Activated CD4-positive, CD25-positive, alpha-beta regulatory T cell (primary cell): ENCODE measurements around the gene GZF1.

Source experiments
- DNase-seq, 4 experiments: peaks; one replicate each; lab custom pipeline; 2025; lab: John Stamatoyannopoulos, UW

GZF1 gene

DNA sequence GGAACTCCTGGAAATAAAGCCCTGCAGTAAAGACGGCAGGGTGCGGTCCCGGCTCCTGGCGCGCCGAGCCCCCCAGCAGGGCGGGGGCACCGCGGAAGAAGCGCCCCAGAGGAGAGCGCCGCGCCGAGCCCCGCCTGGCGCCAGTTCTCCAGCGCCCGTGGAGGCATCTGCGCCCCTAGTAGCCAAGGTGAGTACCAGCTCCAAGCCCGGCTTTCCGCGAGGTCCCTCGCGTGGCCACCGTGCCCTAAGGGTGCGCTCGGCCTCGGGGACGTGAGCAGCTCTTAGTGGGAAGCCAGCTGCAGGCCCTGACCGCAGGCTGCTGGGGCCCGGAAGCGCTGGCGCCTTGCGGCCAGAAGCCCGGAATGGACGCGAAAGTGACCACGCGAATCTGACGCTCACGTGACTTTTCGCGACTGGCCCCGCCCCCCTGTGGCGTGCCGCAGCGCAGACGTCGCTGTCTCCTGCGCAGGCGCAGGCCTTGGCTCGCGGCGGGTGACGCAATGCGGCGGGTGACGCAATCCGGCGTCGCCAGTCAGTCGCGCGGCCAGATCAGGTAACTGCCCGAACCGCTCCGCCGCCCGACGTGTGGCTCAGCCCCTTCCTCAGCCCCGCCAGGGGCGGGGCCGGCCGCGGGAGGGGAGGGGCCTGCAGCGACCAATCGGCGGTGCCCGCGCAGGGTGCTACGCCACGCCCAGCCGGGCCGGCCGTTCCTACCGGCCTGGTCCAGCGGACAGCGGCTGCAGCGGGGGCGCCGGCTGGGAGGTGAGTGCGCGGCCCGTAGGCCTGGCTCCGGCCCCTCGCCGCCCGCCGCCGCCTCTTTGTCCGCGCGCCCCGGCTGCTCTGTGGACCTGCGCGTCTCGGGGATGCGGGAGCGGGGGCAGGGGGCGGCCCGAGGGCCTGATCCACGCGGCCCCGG, at the start of gene GZF1:
Gene GZF1 (plus strand): TSS at position 707 of the 916 bp plus-strand sequence. CDS start 2,202 bp downstream, outside the sequence.
- peak; percentile 97 to 99 (median 98) for DNase-seq

DNA sequence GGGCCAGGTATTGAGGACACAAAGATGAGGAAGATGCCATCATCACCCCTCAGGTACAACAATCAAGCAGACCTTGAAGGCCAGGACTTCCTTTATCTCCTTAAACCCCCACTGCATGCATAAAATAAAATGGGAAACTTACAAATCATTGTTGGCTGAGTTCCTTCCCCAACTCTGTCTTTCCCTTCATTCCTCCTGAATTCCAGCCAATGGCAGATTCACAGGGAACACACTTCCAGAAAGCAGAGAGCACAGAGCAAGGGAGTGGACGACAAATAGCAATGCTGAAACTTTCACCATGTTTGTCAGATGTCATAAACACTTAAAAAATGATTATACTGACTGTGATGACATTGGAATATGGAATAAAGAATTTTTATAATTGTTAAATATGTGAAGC, 48.7 kb upstream of the GZF1 start:
- no peak for DNase-seq

DNA sequence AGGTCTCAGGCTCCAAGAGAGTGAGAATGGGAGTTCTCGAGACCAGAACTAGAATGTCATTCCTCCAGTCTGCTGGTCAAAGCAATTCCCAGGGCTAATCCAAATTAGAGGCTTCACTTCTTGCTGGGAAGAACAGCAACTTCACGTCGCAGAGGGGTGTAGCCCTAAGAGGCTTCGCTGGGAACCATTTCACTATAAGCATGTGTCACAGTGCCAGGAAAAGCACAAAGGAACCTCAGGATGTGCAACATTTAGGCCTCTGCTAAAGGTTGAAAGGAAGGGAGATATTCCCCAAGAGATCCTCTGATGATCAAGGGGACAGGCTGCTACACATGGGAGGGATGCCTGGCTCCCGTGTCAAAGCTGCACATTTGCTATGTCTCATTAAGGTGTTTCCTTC, 47.3 kb upstream of the GZF1 start:
- no peak for DNase-seq

- DNase-seq = no peak
These were observed 46.9 kb upstream of the GZF1 start for GRCh38 chr20:23315099-23315498.

GRCh38 chr20:23316626-23317025, 45.4 kb upstream of the GZF1 start:
- DNase-seq = no peak

DNA sequence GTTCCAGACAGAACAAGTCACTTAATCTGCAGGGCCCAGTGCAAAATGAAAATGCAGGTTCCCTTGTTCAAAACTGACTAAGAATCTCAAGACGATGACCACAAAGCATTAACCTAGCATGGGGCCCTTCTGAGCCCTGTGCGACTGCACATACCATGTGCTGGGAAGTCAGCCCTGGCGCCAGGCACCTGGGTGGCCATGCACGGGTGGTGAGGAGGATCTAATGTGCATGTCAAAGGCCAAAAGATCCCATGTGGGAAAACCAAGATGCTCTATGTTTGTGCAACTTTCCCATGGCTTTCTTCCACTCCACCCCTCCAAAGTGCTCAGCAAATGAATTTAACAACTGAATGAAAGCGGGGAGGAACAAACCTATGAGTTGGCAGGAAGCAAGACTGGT, 44.9 kb upstream of the GZF1 start:
- no peak for DNase-seq

- DNase-seq = no peak
These were observed 43.6 kb upstream of the GZF1 start for GRCh38 chr20:23318347-23318746.

GRCh38 chr20:23320317-23320716, 41.7 kb upstream of the GZF1 start:
- DNase-seq = no peak

GRCh38 chr20:23325107-23325506, 36.9 kb upstream of the GZF1 start:
- no peak for DNase-seq

- DNase-seq = no peak
These were observed 35.2 kb upstream of the GZF1 start for GRCh38 chr20:23326774-23327173.

DNA sequence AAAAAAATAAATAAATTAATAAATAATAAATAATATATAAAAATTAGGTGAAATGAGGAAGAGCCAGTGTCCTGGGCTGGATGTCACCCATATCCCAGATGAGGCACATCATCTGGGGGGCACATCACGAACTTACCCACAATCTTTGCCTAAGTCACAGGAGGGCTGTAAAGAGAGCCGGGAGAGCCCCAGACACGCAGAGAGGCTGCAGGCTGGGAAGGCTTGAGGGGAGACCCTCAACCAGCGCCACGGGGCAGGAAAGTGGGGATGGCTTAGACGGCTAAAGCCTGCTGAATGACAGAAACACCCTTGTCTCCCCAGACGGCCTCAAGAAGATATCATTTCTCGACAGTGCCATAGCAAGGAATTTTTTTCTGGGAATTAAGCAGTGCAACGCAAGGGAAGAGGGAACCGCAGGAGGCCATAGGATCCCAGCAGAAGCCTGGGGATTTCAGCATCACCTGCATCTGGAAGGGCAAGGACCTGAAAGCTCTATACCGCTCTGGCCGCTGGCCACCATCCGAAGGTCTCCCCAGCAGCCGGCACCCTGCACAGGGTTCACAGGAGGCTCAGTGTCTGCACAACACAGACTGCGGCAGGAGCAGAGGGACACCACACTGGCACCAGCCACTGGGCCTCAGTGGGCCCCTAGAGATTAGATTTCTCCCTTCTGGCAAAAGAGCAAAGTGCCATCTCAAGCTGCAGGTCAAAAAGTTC, 34.2 kb upstream of the GZF1 start:
- DNase-seq = no peak

GRCh38 chr20:23331450-23332350, 30.3 kb upstream of the GZF1 start:
- DNase-seq = no peak

DNA sequence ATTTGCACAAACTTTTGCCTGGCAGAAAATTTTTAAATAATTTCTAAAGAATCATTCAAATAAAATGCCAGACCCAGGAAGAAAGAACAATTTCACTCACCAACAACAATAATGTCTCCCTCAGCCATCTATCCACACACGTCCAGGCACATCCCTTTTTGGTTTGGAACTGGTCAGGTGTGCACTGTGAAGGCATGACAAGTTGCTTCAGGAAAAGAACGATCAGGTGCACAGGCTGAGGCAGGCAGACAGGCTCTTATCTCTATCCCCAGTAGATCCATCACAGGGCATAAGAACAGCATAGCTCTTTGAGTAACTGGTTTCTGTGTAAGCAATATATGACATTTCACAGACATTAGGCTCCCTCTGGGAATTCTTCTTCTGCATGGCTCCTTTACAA, 29.5 kb upstream of the GZF1 start:
- DNase-seq = no peak

DNA sequence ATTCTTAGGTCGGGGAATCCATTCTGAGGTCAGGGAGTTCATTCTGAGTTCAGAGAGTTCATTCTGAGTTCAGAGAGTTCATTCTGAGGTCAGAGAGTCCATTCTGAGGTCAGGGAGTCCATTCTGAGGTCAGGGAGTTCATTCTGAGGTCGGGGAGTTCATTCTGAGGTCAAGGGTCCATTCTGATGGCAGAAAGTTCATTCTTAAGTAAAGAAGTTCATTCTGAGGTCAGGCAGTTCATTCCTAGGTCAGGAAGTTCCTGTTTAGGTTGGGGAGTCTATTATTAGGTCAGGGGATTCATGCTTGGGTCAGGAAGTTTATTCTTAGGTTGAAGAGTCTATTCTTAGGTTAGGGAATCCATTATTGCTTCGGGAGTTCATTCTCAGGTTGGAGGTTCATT, 27.9 kb upstream of the GZF1 start:
- DNase-seq = no peak

DNA sequence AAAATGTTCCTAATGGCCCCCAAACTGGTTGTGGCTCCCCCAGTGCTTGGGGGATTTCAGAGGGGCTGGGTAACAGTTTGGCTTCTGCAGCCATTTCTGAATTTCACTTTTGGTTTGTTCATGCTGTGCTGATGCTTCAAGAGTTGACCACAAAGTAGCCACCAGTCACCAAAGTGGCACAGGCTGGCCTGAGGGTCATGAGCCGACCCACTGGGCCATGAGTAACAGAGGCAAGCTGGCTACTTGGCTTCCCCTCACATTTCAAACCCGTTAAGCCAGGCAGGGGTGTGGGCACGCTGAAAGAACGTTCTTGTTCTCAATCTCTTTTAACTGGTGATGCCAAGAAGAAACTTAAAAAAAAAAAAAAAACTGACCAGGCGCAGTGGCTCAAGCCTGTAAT, 26.5 kb upstream of the GZF1 start:
- no peak for DNase-seq

GRCh38 chr20:23336476-23336875, 25.5 kb upstream of the GZF1 start:
- no peak for DNase-seq

GRCh38 chr20:23337312-23337711, 24.7 kb upstream of the GZF1 start:
- no peak for DNase-seq

GRCh38 chr20:23339986-23340385, 22.0 kb upstream of the GZF1 start:
- DNase-seq = no peak

DNA sequence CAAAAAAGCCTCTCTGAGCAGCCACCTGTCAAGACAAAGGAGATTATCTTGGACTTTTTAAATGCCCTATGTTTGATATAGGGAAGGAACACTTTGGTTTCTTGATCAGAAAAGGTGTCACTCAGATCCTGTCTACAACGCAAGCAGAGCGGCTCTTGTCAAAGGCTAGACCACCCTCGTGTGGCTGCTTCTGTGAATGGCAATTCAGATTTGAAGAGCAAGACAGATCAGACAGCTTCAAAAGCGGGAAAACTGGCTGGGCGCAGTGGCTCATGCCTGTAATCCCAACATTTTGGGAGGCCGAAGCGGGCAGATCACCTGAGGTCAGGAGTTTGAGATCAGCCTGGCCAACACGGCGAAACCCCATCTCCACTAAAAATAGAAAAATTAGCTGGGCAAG, 21.5 kb upstream of the GZF1 start:
- no peak for DNase-seq

GRCh38 chr20:23341073-23341472, 20.9 kb upstream of the GZF1 start:
- DNase-seq = no peak

GRCh38 chr20:23343590-23343989, 18.4 kb upstream of the GZF1 start:
- no peak for DNase-seq

DNA sequence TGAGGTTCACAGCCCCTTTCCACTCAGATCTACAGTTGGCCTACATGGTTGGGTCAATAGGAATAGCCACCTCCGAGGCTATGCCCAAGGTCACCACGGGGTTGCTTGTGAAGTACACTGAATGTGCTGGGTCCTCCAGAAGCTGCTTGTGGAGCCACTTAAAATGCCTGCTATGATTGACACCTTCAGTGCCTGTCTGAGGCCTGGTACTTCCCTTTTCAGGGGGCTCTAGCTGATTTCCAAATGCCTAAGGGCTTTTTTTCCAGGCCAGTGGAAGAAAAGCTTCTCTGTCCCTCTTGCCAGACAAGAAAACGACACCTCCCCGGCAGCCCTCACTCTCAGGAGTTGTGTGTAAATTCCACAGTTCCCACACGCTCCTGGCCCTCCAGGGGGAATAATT, 17.6 kb upstream of the GZF1 start:
- DNase-seq = no peak
